Ovary (tissue), 9 donors: ENCODE data around the gene FAM53B. TPM values are rescaled to one million over a fixed set of nuclear protein-coding genes. Genes with fewer than 3 reads are reported as not detected.

Experiments
- DNase-seq, 5 donors: peaks; one replicate each; pipeline ENCODE4 v3.0.0-alpha.2; 2019 to 2020
- H3K27ac ChIP-seq, 2 donors: fragments of 200-600 bp; one replicate each; pipeline versions ENCODE4 v1.5.1 to v1.8.0; 2019 to 2022
- H3K27me3 ChIP-seq: fragments of 200-600 bp; one replicate; pipeline ENCODE4 v1.8.0; 2022
- H3K36me3 ChIP-seq: fragments of 200-600 bp; sonication (generic); one replicate; pipeline ENCODE4 v1.5.1; 2019
- H3K4me1 ChIP-seq: one replicate; pipeline ENCODE4 v1.8.1; 2013; ENCODE audit warnings: mild to moderate bottlenecking, moderate library complexity; ENCODE audit not compliant: insufficient read depth
- H3K4me3 ChIP-seq: fragments of 200-600 bp; sonication (generic); one replicate; pipeline ENCODE4 v1.5.1; 2017
- H3K9me3 ChIP-seq, 2 donors: fragments of 200-600 bp in 1 of 2; sonication (generic) in 1 of 2; one replicate each; pipeline versions ENCODE4 v1.5.1 to v1.8.1; 2013 to 2019; ENCODE audit warnings: mild to moderate bottlenecking in 1 of 2, moderate library complexity in 1 of 2
- EP300 ChIP-seq: sonication (generic); formaldehyde crosslinking; IDR thresholded peaks from one replicate; pipeline ENCODE4 v1.6.1; 2017; ENCODE audit warnings: antibody characterized with exemption
- POLR2A ChIP-seq: fragments of 450-650 bp; IDR thresholded peaks from one replicate; pipeline ENCODE4 v1.6.1; 2017; ENCODE audit warnings: antibody characterized with exemption, mild to moderate bottlenecking, moderate library complexity
- WGBS, 3 donors: extraction: QIAGEN DNeasy Blood & Tissue Kit in 1 of 3; methylation state at CpG; one replicate each; pipeline versions ENCODE4 v1.1.5 to v1.1.7; 2013 to 2017; 5-methylcytosine and 5-hydroxymethylcytosine counted together
- intact Hi-C, 4 donors: fragments of 100-400 bp; cut with DNase I; formaldehyde crosslinking; loops; one replicate each; pipeline versions ENCODE4 v1.11.0 to v1.15.1; 2022 to 2023
- polyA plus RNA-seq, 2 donors: library from polyadenylated mRNA; stranded (reverse); fragments of 200-250 nt in 1 of 2; fragments of 350-450 nt in 1 of 2; fragmentation: Illumina TruSeq in 1 of 2; extraction: RNeasy Lipid Tissue Mini Kit (QIAGEN cat#74804) in 1 of 2; gene quantifications; one replicate each; pipeline ENCODE4 v1.2.3, GENCODE V29; 2013 to 2014
- total RNA-seq, 7 donors: library from RNA; depleted of rRNA in 2 of 7; stranded (reverse); fragments of >200 nt in 2 of 7; fragmentation: NEBNext Ultra II Directional in 3 of 7; extraction: Animal tissue kit (Norgen Biotek cat#: 25700) in 3 of 7; gene quantifications; one replicate each; pipeline versions ENCODE4 v1.1.0 to v1.2.4, GENCODE V29; 2016 to 2023
- TF ChIP-seq, protein P1 (sequence below), 3 donors: fragments of 450-650 bp in 2 of 3; fragments of 200-600 bp in 1 of 3; IDR thresholded peaks; one replicate each; pipeline versions ENCODE4 v1.5.1 to v1.8.0; 2016 to 2022; ENCODE audit warnings: antibody characterized with exemption in 3 of 3, mild to moderate bottlenecking in 1 of 3
- donor health status: DM: no; HTN: no; CAD: no; lungs with moderate emphysema.
- donor health status: DM: no; HTN: no; CAD: no.
- donor health status: Bipolar disorder and iron deficiency.
- donor health status: DM: yes; HTN: yes; CAD: no.
- donor health status: DM: no; HTN: no; CAD: no.
- donor health status: DM: yes; HTN: yes; CAD: no.

The FAM53B gene
- total and polyA plus RNA-seq, 9 donors: 9.7 to 77.6 (median 45.5) TPM

DNA sequence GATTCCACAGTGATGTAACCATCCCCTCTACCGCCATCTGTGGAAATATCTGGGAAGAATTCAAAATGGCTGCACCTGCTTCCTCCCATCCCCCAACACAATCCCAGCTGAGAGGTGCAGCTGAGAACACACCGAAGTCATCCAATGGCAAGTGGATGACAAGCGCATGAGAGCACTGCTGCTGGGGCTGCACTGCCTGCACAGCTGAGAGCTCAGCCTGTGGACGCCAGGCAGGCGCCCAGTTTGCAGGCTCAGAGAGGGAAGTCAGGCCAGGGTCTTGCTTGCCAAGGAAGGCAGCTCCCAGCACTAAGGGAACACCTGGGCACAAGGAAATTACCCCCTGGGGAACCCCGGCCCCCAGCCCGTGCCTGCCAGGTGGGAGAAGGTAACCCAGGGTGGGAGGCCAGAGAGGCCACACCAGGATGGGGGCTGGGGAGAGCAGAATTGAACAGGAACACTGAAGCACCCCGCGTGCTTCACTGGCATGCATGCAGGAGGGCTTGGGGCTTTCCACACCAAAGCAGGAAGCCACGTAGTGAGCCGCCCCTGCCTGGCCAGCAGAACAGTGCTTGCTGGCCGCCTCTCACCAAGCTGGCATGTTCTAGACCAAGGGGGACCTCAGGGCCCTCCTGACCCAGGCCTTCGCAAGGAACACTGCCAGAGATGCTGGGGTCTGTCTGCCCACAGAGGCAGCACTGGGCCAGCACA lies 46.2 kb downstream of the FAM53B start:
- H3K36me3 ChIP-seq: no peaks in the 10 kb centered on the region
- 81 to 87% (median 85%) methylated on average over 13 of the region's 13 CpGs for WGBS, 3 donors
- H3K27ac ChIP-seq: no peak overlapping the region
- no peak overlapping the region for H3K4me3 ChIP-seq
- H3K27me3 ChIP-seq: no peaks in the 10 kb centered on the region
- TF ChIP-seq POLR2A (no peak), EP300 (no peak)
- TF ChIP-seq, protein P1, sequence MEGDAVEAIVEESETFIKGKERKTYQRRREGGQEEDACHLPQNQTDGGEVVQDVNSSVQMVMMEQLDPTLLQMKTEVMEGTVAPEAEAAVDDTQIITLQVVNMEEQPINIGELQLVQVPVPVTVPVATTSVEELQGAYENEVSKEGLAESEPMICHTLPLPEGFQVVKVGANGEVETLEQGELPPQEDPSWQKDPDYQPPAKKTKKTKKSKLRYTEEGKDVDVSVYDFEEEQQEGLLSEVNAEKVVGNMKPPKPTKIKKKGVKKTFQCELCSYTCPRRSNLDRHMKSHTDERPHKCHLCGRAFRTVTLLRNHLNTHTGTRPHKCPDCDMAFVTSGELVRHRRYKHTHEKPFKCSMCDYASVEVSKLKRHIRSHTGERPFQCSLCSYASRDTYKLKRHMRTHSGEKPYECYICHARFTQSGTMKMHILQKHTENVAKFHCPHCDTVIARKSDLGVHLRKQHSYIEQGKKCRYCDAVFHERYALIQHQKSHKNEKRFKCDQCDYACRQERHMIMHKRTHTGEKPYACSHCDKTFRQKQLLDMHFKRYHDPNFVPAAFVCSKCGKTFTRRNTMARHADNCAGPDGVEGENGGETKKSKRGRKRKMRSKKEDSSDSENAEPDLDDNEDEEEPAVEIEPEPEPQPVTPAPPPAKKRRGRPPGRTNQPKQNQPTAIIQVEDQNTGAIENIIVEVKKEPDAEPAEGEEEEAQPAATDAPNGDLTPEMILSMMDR (IDR thresholded peaks at IDR 0.05): no peak
- H3K4me1 ChIP-seq: peaks cover 48% of the 10 kb centered on the region
- DNase-seq: peak in 2 of 5 donors; percentile 29 to 43
- no peaks in the 10 kb centered on the region for H3K9me3 ChIP-seq
- intact Hi-C loops: no loop called here

DNA sequence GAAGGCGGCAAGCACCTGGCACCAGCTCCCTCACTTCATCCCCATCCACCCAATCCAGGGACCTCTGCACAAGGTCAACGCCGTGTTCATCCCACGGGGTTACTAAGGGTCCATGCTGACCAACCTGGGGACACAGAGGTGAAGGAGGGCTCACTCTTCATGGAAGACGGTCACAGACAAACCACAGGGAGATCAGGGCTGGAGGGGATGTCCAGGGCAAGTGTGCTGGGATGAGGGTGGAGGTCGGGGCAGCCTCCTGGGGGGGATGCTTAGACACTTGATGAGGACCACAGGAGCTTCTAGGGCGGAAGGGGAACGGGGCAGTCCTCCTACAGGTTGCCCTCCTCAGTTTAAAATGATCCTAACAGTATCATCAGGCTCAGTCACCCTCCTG lies 46.7 kb downstream of the FAM53B start:
- 95% methylated on average over 8 of the region's 8 CpGs for WGBS, 3 donors
- TF ChIP-seq EP300 (no peak), POLR2A (no peak)
- TF ChIP-seq, protein P1 (IDR thresholded peaks at IDR 0.05): no peak
- H3K4me3 ChIP-seq: no peak overlapping the region
- peak overlapping the region in 1 of 2 donors; percentile 0 for H3K27ac ChIP-seq
- H3K36me3 ChIP-seq: no peaks in the 10 kb centered on the region
- no peaks in the 10 kb centered on the region for H3K9me3 ChIP-seq
- peaks cover 43% of the 10 kb centered on the region for H3K4me1 ChIP-seq
- no peaks in the 10 kb centered on the region for H3K27me3 ChIP-seq
- peak in 1 of 5 donors; percentile 21 for DNase-seq
- intact Hi-C loops: no loop called here

DNA sequence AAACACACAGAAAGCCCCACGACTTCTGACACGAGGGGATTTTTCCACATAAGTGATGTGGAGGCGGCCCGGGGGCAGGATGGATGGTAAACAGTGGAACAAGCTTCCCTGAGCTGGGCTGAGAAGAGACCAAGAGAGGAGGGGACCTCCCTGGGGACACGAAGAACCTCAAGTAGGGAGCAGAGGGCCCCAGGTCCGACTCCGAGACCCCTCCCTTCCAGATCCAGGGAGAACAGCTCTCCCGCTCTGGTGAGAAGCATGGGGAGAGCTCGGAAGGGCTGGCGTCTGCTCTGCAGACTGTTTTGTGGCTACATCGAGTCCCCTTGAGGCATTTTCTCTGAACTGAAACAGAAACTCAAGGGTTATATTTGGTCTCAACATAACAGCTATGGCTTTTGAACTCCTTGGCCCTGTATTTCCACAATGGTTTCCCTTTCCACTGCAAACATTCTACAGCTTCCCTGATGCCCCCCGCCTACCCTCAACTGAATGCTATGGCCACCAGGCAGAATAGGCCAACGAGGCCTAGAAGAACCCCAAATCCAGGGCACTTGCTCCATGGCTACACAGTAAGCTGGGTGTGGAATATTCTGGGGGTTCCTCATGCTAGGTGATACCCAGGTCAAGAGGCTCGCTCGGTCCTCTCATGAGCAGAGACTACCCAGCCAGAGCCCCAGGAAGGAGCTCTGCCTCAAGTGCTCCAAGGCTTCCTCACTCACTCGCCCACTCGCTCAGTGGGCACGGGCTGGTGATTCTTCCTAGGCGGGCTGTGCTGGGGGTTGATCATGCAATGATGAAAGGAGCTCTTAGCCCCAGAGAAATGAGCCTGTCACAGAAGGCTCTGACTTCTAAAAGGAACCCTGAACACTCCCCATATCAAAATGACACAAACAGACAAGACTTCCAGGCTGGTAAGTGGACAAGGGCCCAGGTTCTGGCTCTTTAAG lies 47.5 kb downstream of the FAM53B start:
- Histone ChIP-seq H3K36me3 (no peaks in the 10 kb centered on the region), H3K9me3 (no peaks in the 10 kb centered on the region), H3K4me3 (no peak overlapping the region), H3K27me3 (no peaks in the 10 kb centered on the region), H3K4me1 (peaks cover 38% of the 10 kb centered on the region), H3K27ac (peak overlapping the region in 1 of 2 donors; percentile 33)
- WGBS, 3 donors: 82 to 85% (median 83%) methylated on average over 19 of the region's 19 CpGs
- no peak for DNase-seq
- intact Hi-C loops: no loop called here
- TF ChIP-seq, protein P1 (IDR thresholded peaks at IDR 0.05): no peak
- no peak for TF ChIP-seq POLR2A
- no peak for TF ChIP-seq EP300

DNA sequence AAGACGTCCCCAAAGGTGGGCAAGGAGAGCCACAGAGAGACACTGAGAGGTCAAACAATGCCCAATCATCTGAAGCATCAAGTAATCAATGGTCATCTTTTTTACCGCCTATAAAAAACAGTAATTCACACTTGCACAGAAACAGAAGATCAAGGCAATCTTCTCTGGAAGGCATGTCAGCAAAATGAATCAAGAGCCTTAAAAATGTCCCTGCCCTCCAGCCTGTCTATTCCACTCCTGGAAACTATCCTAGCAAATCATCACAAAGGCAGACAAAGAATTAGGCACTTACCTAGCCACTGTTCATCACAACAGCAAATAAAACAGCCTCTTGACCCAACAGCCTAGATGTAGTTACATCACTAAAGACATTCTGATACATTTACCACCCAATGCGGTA lies 48.9 kb downstream of the FAM53B start:
- H3K9me3 ChIP-seq: no peaks in the 10 kb centered on the region
- no peaks in the 10 kb centered on the region for H3K36me3 ChIP-seq
- no peaks in the 10 kb centered on the region for H3K27me3 ChIP-seq
- no peak for DNase-seq
- no peak overlapping the region for H3K4me3 ChIP-seq
- WGBS, 3 donors: 94 to 97% (median 96%) methylated on average over 3 of the region's 3 CpGs
- no peak overlapping the region for H3K27ac ChIP-seq
- intact Hi-C loops: no loop called here
- H3K4me1 ChIP-seq: peaks cover 26% of the 10 kb centered on the region
- no peak for TF ChIP-seq EP300
- TF ChIP-seq, protein P1 (IDR thresholded peaks at IDR 0.05): no peak
- TF ChIP-seq POLR2A: no peak
